Activated T-cell treated with anti-CD3 and anti-CD28 coated beads for 1 hour (primary cell): ENCODE measurements around the gene FGF11.
"Not testable (repeated sequence)": the region's sequence is repeated elsewhere in the genome, so short reads cannot be mapped to it uniquely, and the experiment has no call there.

Experiments used
- DNase-seq: peaks from one replicate; pipeline ENCODE4 v3.0.0-alpha.2; 2020; ENCODE audit warnings: low read depth

FGF11 gene

DNA sequence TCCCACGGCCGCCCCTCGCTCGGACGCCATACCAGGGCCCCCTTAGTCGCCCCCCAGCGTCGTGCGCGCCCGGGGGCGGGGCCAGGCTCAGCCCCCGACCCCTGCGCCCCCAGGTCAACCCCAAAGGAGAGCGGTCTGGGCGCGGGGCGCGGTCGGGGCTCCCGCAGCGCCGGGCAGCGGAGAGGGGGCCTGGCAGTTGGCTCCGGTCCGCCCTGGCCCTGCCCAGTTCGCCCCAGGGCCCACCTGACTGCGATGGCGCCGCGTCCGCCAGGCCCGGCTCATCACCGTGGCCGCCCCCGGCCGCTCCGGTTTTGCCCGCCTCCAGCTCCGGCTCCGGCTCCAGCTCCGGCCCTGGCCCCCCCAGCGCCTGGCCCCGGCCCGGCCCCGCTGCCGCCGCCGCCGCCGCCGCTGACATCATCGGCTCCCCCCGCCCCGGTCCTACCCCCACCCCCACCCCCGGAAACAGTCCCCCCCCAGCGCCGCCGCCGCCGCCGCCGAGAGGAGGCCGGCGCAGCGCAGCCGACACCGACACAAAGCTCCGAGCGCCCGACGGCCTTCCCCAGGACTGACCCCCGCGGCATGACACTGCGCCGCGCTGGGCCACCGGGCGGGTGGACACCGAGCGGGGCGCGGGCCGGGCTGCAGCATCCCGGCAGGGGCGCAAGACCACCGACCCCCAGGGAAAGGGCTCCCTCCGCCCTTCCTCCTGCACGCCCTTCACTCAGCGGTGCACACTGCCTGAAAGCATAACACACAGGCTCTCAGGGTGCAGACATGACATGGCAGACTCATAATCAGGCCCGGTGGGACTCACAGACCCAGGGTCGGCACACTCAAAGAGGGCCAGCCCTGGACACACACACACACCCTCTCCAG is 40.1 kb downstream of the FGF11 start, which contains the start of gene ZBTB4:
ZBTB4 (minus strand) TSS at position 419 of the 876 bp plus-strand sequence. CDS start 12,830 bp downstream, outside the sequence.
- DNase-seq: peak; percentile 62

DNA sequence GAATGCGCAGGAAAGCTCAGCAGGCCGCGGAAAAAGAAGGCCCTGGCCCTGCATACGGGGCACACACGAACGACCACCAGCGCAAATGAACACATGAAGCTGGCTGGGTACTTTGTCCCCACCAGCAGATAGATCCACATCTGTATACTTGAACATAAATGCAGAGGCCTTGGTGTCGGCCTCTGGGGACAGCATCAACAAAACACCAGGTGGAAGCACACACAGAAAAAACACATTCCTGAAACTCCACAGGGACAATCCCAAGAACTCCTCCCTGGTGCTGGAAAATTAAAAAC is 40.7 kb downstream of the FGF11 start:
- DNase-seq: no peak

DNA sequence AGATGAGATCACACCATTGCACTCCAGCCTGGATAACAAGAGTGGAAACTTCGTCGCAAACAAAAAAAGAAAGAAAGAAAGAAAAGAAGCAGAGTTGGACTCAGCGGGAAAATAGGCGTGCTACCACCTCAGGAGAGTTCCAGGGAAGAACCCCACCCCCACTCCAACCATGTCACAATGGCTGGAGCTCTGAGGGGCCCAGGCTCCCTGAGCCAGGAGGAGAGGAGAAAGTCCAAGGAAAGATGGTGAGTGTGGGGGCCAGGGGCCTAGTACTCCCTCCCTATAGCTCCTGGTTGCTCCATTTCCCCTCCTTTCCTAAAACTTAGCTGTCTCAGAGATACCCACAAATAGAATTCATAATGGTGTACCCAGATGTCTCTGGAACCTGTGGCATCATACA is 42.0 kb downstream of the FGF11 start, which contains the start of gene SLC35G6:
SLC35G6 (plus strand) TSS at position 172 of the 400 bp plus-strand sequence; CDS start at position 243, 71 bp downstream.
- not testable (repeated sequence) for DNase-seq

DNA sequence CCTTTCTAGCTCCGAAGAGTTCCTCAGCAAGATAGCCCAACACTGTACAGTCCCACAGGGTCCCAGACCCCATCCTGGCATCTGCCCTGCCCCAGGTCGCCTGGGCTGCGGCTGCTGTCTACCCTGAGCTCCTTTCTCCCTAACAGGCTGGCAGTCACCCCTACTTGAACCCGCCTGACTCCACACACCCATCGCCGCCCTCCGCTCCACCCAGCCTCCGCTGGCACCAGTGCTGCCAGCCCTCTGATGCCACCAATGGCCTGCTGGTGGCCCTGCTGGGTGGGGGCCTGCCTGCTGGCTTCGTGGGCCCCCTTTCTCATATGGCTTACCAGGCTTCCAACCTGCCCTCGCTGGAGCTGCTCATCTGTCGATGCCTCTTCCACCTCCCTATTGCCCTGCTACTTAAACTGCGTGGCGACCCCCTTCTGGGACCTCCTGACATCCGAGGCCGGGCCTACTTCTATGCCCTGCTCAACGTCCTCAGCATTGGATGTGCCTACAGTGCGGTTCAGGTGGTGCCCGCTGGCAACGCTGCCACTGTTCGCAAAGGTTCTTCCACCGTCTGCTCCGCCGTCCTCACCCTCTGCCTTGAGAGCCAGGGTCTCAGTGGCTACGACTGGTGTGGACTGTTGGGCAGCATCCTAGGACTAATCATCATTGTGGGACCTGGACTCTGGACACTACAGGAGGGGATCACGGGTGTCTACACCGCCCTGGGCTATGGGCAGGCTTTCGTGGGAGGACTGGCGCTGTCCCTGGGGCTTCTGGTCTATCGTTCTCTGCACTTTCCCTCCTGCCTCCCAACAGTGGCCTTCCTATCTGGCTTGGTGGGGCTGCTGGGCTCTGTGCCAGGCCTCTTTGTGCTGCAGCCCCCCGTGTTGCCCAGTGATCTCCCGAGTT is 42.8 kb downstream of the FGF11 start:
- DNase-seq: not testable (repeated sequence)

DNA sequence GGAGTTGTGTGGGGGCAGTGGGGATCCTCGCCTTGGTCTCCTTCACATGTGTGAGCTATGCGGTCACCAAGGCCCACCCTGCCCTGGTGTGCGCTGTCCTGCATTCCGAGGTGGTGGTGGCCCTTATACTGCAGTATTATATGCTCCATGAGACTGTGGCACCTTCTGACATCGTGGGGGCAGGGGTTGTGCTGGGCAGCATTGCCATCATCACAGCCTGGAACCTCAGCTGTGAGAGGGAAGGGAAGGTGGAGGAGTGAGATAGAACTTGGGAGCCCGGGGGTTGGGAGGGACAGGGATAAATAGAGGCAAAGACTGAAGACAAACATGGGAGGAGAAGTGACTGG is 43.4 kb downstream of the FGF11 start:
- not testable (repeated sequence) for DNase-seq

DNA sequence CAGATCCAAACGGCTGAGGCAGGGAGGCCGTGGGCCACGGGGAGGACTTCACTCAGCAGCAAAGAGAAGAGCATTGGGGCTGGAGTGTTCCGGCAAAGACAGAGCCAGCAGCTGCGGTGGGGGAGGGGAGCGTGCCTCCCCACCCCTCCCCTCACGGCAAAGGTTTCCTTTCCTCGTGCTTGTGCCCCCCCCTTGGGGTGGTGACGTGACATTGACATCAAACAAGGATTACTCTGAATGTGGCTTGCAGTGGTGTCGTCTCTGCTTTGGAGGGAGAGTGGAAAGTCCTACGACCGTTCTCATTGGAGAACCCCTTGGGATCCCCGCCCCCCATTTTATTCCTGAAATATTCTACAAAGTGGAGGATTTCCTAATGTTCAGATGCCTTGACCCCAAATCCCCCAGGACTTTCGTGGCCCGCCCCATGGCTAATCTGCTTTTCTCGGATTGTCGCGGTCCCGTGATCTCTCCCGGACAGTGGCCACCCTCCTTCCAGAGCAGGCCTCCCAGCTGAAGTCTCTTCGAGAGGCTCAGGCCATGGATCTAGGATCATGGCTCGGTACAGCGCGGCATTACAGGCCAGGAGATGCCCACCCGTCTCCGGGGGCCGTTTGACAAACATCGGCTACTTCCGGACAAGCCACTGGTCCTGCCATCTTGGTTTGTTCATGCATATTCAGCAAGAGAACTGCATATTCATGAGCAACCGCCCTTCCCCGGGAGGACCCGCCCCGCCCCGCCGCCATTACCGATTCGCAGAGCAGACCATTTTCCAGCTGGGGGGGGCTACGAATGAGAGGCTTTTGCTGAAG is 44.1 kb downstream of the FGF11 start:
- DNase-seq: peak; percentile 88

DNA sequence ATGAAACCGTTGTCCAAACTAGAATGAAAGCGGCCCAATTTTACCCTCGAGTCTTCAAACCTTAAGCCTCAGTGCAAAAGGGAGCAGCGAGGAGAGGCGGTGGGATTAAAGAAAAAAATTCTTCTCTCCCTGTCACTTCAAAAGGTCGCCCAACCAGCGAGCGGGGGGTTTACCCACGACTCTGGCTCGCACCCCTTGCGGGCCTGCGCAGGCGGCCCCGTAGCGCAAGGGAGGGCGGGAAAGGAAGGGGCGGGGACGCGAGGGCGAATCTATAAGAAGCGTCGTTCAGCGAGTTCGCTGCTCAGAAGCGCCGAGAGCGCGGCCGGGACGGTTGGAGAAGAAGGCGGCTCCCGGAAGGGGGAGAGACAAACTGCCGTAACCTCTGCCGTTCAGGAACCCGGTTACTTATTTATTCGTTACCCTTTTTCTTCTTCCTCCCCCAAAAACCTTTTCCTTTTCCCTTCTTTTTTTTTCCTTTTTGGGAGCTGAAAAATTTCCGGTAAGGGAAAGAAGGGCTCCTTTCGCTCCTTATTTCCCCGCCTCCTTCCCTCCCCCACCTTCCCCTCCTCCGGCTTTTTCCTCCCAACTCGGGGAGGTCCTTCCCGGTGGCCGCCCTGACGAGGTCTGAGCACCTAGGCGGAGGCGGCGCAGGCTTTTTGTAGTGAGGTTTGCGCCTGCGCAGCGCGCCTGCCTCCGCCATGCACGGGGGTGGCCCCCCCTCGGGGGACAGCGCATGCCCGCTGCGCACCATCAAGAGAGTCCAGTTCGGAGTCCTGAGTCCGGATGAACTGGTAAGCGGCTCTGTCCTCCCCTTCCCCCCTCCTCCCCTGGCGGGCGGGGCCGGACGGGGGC is 45.0 kb downstream of the FGF11 start, which contains the start of gene POLR2A:
POLR2A (plus strand) TSS at position 300 of the 852 bp plus-strand sequence.
- DNase-seq: peak; percentile 99

DNA sequence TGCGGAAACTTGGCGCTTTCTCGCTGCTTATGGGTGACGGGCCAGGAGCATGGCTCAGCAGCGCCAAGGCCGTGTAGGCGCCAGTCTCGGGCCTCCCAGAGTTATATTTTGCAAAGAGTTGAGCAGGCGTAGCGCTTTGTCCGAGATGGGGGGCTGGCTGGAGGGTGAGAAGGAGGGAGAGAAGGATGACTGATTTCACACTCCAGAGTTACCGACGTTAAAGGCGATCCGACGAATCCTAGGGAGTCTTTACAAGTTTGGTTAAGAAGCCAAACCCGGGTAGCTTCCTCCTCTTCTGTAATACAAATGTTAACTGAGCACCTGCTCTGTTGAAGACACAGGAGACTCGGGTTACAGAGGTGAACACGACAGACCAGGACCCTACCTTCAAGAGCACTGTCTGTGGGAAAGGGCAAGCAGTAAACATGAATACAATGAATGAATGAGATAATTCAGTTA is 45.6 kb downstream of the FGF11 start:
- no peak for DNase-seq

DNA sequence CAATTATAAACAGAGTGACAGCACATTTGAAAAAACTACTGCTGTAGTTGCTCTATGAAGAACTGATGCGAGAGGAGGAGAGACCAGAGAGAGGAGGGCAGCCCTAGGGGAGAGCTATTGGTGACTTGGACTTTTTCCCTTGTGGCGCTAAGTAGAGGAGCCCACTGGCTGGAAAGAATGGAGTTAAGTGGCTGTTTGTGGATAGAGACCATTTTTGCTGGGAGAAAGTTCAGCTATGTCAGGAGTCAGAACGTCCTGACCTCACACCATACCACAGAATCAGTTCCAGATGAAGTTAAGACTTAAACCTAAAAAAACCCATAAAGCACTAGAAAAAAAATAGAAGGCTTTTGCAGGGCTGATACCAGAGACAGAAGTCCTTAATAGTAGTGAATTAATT is 46.9 kb downstream of the FGF11 start:
- DNase-seq: no peak

DNA sequence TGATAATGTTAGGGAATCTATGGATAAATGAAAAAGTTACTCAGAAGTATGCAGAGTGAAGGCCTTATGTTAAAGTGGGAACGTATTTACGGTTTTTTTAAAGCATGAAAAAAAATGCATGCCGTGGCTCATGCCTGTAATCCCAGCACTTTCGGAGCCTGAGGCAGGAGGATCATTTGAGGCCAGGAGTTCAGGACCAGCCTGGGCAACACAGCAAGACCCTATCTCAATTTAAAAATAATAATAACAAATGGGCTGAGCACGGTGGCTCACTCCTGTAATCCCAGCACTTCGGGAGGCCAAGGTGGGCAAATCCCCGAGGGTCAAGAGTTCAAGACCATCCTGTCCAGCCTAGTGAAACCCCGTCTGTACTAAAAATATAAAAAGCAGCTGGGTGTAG is 50.8 kb downstream of the FGF11 start:
- DNase-seq: no peak

DNA sequence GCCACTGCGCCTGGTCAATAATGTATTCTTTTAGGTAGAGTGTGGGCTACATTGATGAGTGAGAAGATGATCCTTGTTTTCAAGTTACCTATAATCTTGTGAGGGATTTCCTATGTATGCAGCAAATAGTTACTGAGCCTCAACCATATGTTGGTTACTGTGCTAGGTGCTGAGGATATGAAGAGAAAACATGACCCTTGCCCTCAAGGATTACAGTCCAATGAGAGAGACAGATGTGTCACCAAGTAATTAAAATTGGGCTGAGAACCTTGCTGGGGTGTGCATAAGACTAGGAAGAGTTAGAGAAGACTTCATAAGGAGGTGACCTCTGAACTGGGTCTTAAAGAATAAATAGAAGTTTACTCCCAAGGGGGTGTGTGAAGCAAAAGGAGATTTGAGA is 52.3 kb downstream of the FGF11 start:
- DNase-seq: no peak

DNA sequence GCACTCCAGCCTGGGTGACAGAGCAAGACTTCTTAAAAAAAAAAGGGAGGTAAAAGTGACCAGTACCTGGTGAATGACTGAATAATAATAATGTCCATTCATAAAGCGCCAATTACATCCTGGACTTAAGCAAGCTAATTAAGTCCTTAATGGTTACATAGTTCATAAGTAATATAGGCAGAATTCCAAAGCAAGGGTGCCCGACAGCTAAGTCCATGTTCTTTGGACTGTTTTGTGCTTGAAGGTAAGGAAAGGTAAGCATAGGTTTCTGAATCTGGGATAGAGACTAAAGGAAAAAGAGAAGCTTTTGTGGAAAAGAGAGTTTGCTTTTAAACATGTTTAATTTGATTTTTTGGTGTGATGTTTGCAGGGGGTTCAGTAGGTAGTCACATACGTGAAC is 54.6 kb downstream of the FGF11 start:
- no peak for DNase-seq
